GM19372 (cell line): ENCODE measurements around the gene FAM171A1.
"Not testable (repeated sequence)": the region's sequence is repeated elsewhere in the genome, so short reads cannot be mapped to it uniquely, and the experiment has no call there.

Experiments used
- ATAC-seq: cut with Tn5 transposase; IDR thresholded peaks from one replicate; pipeline ENCODE4 v1.9.1; 2021; ENCODE audit warnings: mild to moderate bottlenecking, low read depth, moderate library complexity; ENCODE audit not compliant: unreplicated experiment

FAM171A1 gene

DNA sequence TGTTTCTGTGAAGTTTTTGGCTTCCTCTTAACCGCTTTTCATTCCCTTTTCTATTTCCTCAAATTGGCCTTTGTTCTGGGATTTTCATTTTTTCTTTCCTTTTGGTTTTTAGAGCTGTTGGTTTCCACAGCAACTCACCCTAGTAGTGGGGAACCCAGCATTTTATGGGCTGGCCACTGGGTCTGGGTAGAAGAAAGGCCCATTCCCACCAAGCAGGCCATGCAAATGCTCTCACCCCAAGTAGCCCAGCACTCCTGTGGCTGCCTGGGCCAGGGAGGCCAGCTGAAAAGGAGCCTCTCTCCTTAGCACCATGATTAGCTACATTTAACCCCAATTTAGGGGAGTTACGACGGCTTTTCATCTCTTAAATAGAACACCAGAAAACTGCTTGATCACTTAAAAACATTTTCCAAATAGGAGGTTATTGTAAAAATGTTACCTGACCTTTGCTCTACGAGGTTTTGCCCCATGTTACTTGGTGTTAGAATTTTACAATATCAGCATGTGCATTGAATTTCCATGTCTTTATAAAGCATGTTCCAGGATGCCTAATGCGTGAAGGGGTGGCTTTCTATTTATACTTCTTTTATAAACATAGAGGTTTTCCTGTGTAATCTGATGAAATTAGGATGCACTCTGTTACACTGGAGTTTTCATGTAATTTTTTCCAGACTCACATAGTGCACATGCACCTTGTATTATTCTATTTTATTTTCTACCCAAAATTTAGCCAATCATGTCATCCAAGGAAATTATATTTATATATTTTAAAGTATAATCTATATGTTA lies 75.4 kb downstream of the FAM171A1 start:
- no peak for ATAC-seq

DNA sequence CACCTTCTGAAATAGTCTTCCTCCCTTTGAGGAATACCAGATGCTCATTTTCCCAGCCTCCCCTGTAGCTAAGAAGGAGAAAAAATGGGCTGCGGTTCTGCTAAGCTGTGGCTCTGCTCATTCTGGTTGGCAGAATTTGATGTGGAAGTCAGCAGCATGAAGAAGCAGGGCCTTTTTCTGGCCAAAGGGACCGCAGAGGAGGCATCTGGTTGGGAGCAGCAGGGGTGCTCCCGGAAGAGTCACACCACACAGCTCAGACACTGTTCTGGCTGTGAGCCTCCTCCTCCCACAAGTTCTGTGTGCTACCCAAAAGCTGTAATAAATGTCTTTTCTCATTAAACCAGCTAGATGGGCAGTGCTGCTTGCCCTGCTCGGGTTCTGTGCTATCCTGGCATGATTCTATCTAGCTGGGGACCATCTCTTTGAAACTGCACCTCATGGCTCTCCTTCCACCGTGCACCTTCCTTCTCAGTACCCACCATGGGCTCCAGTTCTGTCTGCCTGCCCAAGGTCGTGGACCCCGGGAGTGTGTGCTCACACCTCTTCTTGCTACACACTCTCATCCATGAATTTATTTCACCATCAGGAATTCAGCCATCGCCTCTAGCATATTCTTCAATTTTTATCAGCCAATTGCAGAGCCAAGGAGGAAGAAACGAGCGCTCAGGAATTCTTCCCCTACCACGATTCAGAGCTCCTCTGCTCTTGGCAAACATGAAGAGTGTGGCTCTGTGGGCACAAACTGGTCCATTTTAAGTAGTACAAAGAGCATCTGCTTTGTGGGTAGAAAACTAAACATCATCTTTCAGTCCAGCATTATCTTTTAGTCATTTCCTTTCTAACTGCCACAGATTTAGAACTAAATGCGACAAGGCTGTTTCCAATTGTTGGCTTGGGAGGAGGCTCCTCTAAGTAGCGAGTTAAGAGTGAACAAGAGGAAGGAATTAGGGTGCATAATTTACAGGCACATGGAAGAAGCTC lies 76.9 kb downstream of the FAM171A1 start:
- ATAC-seq = no peak

DNA sequence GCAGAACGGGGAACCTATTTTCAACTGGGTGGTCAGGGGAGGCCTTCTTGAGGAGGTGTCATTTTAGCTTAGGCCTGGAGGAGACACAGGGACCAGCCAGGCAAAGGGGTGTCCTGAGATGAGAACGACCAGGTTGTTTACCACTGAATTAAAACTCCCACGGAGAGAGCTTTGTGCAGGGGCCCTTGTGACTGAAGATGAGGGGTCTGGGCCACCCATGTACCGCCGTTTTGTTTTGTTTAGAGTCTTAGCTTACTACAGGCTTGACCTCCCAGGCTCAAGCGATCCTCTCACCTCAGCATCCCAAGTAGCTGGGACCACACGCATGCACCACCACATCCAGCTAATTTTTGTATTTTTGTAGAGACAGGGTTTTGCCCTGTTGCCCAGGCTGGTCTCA lies 80.4 kb downstream of the FAM171A1 start:
- no peak for ATAC-seq

DNA sequence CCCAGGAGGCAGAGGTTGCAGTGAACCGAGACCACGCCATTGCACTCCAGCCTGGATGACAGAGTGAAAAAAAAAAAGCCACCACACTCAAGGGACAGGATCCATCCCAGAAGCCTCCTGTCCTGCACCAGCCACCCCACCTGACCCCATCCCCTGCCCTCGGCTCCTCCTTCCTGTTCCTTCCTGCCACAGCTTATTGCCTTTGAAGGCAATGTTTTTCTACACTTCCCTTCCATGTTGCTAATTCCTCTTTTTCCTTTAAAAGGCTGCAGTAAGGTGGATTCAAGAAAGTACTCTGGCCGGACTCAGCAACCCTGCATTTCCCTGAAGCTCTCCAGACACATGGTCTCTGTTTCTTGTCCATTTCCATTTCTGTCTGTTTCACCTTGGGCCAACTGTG lies 80.9 kb downstream of the FAM171A1 start:
- ATAC-seq = no peak

DNA sequence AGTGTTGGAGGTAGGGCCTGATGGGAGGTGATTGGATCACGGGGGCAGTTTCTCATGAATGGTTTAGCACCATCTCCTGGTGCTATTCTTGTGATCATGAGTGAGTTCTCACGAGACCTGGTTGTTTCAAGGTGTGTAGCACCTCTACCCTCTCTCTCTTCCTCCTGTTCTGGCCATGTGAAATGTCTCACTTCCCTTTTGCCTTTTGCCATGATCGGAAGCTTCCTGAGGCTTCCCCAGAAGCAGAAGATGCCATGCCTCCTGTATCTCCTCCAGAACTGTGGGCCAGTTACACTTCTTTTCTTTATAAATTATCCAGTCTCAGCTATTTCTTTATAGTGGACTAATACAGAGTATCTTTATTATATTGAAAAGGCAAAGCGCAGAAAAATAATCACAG lies 90.1 kb downstream of the FAM171A1 start:
- ATAC-seq = no peak

DNA sequence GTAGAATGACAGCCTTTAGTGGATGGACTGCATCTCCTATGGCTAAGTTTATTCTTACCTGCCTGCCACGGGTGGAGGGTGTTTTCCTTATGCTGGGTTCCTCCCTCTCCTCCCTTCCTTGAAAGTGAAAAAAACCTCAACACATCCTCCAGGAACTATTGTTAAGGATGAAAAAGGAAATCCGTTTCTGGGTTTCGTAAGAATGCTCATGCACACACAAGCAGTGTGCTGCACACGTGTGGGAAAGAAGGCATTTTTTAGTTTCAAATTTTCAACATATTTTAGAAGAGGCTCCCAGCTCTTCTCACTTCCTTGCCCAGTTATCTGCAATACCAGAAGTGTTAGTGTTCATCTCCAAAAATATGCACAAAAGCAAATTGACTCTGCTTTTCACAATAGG lies 90.6 kb downstream of the FAM171A1 start:
- ATAC-seq = no peak

DNA sequence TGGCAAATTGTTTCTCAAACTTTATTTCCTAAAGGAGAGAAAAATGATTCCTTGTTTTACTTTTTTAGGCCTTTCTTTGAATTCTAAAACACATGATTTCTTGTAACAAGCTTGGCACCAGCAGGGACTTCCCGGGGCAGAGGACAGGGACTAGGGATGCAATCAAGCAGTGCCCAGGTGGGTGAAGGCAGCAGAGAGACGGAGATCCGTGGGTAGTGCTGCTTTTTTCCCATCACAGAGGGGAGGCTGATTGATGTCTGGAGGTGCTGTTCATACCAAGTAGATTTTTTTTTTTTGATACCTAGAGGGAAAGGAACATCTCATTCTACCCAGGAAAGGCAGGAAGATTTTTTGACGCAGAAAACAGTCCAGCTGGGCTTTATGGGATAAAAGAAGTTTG lies 91.9 kb downstream of the FAM171A1 start:
- no peak for ATAC-seq

DNA sequence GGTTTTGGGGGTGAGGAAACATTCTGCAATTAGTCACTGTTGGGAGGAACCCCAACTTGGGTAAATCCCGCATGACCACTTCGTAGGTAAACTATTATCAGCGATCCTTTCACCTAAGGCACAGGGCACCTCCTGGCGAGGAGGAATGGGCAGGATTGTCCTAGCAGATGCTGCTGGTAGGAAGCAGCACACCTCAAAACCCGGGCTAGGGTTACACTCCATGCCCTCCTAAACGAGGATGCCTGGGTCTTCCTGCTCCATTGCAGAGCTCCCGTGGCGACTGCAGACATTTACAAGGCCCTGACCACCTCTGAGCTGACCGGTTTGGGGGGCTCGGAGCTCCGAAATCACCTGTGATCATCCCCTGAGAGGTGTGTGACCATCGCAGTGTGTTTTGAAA lies 92.3 kb downstream of the FAM171A1 start:
- ATAC-seq = no peak

DNA sequence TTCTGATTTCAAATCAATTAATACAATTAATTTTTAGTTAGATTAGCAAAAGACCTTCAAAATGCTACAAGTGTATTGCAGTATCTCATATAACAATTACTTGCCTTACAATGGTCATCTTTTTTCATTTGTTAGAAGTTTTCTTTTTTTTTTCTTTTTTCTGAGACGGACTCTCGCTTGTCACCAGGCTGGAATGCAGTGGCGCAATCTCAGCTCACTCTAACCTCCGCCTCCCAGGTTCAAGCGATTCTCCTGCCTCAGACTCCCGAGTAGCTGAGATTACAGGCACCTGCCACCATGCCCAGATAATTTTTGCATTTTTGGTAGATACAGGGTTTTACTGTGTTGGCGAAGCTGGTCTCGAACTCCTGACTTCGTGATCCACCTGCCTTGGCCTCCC lies 95.0 kb downstream of the FAM171A1 start:
- not testable (repeated sequence) for ATAC-seq

DNA sequence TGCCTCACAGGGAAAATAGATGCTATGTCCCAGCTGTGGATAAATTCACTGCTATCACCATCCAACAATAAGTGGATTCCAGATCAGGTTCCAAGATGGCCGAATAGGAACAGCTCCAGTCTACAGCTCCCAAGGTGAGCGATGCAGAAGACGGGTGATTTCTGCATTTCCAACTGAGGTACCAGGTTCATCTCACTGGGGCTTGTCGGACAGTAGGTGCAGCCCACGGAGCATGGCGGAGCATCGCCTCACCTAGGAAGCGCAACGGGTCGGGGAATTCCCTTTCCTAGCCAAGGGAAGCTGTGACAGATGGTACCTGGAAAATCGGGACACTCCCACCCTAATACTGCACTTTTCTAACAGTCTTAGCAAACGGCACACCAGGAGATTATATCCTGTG lies 101.3 kb downstream of the FAM171A1 start:
- not testable (repeated sequence) for ATAC-seq

DNA sequence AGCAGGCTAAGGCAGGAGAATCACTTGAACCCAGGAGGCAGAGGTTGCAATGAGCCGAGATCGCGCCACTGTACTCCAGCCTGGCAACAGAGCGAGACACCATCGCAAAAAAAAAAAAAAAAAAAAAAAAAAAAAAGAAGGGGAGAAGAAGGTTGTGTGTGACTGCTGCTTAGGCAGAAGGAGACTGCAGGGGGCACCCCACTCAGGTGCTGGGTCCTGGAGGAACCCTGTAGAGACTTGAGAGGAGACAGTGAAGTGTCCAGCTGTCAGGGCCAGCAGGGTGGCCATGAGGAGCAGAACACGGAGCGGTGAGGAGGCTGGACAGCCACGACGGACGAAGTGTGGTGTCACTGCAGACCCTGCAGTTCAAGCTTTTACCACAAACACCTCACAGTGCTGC lies 103.6 kb downstream of the FAM171A1 start:
- no peak for ATAC-seq

DNA sequence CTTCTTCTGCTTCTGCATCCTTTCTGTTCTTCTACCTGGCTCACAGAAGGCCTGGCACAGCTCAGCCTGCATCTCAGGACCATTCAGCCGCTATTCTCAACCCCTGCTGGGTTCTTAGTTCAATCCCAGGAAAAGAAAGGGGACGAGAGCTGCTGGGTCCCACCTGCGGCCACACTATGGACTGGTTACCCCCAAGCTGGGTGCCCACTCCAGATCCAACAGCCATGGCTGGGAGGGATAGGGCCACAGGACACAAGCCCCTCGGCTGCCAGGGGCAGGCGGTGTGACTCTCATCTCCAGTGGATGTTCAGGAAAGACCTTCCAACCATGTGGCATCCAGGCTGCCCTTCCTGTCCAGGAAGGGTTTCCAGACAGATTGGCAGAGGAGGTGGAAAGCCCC lies 105.0 kb downstream of the FAM171A1 start:
- no peak for ATAC-seq

DNA sequence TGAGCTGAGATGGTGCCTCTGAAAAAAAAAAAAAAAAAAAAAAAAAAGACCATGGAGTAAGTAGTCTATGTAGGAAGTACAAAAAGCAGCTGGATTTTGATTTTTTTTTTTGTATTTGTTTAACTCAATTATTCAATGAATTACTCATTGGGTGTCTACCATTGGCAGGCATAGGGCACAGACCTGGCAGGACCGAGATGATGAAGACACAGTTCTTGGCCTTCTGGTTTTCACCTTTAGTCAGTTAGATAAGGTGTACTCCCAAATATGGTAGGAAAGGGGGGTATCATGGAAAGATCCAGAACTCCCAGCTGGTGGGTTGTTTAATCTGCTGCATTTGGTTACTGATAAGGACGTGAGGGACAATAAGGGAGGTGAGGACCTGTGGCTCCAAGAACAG lies 105.5 kb downstream of the FAM171A1 start:
- no peak for ATAC-seq

DNA sequence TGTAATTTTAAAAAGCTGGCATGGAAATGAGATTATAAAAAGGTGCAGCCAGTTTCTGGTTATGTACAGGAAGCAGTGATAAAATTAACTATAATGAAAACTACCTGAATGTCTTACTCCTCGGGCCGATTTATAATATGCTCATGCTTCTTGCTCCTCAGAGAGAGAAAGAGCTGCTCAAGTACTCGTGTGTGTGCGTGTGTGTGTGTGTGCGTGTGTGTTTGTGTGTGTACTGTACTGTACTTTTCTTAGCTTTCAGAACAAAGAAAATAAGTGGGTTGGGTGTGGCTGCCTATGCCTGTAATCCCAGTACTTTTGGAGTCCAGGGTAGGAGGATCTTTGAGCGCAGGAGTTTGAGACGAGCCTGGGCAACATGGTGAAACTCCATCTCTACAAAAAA lies 106.0 kb downstream of the FAM171A1 start:
- no peak for ATAC-seq

DNA sequence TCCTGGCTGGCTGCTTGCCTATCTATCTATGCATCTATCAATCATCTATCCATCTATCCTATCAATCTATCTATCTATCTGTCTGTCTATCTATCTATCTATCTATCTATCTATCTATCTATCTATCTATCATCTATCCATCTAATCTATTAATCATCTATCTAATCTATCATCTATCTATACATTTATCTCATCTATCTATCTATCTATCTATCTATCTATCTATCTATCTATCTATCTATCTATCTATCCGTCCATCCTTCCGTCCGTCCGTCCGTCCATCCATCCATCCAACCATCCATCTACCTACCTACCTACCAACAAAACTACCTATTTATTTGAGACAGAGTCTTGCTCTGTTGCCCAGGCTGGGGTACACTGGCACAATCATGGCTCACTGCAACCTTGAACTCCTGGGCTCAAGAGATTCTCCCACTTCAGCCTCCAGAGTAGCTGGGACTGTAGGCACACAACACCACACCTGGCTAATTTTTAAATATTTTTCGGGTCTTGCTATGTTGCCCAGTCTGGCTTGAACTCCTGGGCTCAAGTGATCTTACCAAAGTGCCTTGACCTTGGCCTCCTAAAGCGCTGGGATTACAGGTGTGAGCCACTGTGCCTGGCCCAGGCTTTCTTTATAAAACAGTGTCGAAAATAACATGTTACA lies 107.3 kb downstream of the FAM171A1 start:
- no peak for ATAC-seq

DNA sequence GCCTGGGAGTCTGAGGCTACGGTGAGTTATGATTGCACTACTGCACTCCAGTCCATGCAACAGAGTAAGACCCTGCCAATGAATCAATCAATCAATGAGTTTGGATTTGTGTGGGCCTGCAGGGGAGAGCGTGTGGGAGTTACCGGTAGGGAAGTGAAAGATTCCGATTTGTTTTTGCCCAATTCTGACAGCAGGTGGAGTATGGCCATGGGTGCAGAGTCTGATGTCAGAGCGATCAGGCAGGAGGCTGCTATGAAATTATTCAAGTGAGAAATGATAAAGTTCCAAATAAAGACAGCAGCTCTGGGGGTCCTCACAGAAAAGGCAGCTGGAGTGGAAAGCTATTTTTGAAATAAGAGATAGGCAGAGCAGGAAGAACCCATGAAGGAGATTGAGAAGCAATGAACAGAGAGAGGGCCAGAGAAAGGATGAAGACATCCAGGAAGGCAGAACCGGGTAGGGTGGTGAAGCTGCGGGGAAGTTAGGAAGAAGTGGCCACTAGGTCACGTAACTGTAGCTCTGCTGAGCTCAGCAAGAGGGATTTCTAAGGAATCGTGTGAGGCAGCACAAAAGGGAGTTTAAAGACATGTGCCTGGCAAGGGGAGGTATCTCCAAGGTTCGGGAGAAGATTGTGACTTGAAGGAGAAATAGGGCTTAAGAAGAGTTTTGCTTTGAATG lies 108.9 kb downstream of the FAM171A1 start:
- no peak for ATAC-seq

DNA sequence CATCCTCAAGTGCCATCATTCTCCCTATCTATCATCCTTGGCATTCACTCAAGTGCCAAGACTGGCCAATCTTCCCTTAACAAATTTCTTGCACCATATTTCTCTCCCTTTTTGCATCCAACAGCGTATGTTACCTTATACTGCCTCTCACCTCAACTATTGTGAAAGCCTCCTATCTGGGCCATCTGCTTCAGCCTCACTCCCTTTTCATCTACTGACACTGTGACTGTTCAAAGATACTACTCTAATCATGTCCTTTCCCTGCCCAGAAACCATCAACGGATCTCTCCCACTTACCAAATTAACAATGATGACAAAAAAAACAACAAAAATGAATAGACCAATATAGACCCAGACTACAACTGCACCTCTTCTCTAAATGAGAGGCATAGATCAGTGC lies 112.0 kb downstream of the FAM171A1 start:
- ATAC-seq = no peak

DNA sequence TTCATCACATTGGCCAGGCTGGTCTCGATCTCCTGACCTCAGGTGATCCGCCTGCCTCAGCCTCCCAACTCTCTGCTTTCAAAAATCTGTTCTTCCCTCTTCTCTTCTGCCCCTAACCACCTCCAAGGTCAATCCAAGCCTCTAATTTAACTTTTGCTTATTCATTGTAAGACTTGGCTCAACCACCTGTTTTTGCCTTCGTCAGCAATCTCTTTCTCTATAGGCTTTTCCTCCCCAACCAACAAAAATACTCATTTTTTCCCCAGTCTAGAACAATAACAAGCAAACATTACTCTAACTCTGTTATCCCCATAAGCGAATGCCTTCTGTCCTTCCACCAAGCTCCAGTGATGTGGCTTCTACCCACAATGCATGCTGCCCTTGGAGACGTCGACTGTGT lies 112.8 kb downstream of the FAM171A1 start:
- ATAC-seq = no peak

DNA sequence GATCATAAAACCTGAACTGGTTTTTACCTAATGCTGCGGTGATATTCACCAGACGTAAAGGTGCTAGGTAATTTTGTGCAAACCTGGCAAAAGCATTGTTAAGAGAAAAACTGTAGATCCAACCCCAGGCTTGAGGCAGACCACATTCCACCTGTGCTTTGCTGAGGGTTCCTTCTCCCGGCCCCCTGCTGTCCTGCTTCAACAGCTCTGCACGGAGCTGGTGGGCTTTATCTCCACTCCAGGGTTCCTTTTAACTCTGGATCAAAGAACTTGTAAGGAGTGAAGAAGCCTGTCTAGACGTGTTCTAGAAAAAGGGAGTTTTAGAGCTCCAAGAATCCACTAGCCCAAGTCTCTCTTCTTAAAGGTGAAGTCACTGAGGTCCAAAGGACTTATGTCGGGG lies 115.1 kb downstream of the FAM171A1 start:
- no peak for ATAC-seq

DNA sequence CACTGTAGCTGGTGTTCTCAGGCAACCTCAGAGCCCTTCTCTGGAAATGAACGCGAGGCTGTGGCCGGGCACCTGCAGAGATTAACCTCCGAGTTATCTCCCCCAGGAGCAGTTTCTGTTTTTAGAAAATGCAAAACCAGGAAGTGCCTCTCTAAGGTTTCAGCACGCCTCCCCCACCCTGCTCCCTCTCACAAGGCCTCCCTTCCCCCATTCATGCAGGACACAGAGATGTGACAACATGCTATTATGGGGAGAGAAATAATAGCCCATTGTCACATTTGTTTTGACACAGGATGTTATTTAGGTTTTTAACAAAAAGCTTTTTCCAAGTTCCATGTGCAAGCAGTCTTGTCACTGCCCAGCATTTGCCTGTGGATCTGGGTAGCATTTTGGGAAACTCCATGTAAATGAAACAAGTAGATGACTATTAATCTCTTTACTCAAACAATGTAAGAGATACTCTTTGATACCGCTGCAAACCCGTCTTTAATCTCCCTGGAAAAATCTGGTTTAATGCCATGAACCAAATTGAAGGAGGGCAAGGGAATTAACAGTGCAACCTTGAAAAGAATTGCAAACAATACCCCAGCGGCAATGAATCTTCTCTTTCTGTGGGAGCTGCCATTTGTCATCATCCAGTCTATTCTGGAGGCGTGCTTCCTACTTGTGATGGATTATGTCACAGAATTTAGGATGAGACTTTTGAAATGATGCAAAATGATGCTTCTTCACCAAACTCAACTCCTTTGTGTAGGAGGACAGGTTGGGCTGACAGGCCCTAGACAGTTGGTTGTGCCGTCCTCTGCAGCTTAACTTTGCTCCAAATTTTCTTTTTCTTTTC lies 116.1 kb downstream of the FAM171A1 start:
- ATAC-seq = no peak
